Cerebellar nuclear complex (tissue), 1 donor: ENCODE results near the gene ZCCHC7.

ENCODE experiments used
- DNase-seq, 2 experiments: peaks; one replicate each; lab custom pipeline; 2025; lab: John Stamatoyannopoulos, UW

The ZCCHC7 gene

GRCh38 chr9:37209431-37210386, 89.3 kb downstream of the ZCCHC7 start:
- no peak for DNase-seq

DNA sequence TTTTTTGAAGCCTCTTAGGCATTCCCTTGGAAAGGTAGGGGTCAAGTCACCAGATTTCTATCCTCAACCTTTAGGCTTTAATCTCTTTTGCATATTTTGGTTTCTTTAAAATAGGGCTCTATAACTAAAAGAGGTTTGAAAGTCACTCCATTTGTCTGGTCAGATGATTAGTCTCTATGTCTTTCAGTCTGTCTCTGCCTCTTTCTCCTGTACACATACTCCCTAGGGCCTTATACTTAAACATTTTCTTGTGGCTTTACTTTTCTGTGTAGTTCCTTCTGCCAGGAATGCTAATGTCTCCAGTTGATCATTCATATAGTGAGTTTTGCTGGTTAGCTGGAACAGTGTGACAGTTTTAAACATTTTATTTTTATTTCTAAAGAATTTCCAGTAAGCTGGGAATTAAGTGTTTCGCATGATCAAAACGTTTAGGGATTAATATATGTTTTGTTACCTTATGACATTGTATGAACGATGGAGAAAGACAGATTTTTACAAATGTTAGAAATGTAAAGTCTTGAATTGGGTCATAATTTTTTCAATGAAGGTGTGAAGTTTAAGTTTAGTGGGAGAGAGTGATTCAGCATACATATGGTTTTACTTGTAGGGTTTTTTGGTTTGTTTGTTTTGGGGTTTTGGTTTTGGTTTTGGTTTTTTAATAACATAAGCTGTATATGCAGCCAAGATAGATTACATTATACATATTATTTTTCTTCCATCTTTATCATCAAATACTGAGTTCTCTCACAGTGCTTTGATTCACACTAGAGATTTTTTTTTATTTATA, 90.6 kb downstream of the ZCCHC7 start:
- DNase-seq = no peak

DNA sequence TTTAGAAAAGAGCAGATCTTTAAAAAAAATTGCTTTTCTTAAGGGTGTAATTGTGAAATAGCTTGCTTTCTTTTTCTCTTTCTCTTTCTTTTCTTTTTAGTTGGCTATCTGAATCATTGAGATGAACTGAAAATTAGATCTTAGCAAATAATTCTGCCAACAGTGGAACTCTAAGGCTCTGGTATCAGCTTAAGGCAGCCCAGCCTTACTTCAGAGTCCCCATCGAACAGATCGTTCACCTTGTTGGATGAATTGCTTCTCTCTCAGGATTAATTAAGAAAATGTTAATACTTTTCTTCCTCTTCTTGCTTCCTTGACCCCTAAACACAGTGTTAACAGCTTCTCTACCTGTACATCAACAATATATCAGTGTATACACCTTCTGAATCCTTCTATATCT, 92.1 kb downstream of the ZCCHC7 start:
- no peak for DNase-seq

GRCh38 chr9:37215381-37215780, 95.0 kb downstream of the ZCCHC7 start:
- no peak for DNase-seq

- DNase-seq = no peak
Measured at GRCh38 chr9:37215830-37216229, 95.5 kb downstream of the ZCCHC7 start.

- DNase-seq = no peak
Measured at GRCh38 chr9:37217161-37217560, 96.8 kb downstream of the ZCCHC7 start.

- no peak for DNase-seq
Measured at GRCh38 chr9:37218800-37219425, 98.5 kb downstream of the ZCCHC7 start.

DNA sequence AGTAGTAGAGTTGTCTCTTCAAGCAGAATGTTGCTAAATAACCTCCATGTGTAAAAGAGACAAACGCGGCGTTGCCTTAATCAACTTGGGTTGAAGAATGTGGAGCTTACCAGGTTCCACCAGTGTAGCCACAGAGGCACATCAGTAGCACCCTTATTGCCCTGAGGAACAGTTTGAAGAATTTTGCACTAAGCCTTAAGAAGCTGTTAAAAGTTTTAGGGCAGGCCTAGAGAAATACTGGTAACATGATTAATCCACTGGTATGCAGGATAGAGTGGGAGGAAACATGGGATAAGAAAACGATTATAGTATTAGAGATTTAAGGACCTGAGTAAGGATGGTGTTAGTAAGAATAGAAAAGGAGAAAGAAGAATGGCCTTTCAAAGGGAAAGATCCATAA, 100.6 kb downstream of the ZCCHC7 start:
- no peak for DNase-seq

GRCh38 chr9:37221489-37222106, 101.2 kb downstream of the ZCCHC7 start:
- no peak for DNase-seq

GRCh38 chr9:37229455-37229854, 109.1 kb downstream of the ZCCHC7 start:
- no peak for DNase-seq

- no peak for DNase-seq
Measured at GRCh38 chr9:37229882-37230482, 109.6 kb downstream of the ZCCHC7 start.

GRCh38 chr9:37236822-37237221, 116.4 kb downstream of the ZCCHC7 start:
- DNase-seq = no peak

GRCh38 chr9:37238122-37238521, 117.7 kb downstream of the ZCCHC7 start:
- DNase-seq = no peak

- no peak for DNase-seq
Measured at GRCh38 chr9:37239224-37239859, 119.0 kb downstream of the ZCCHC7 start.

- DNase-seq = no peak
Measured at GRCh38 chr9:37239921-37240320, 119.5 kb downstream of the ZCCHC7 start.

DNA sequence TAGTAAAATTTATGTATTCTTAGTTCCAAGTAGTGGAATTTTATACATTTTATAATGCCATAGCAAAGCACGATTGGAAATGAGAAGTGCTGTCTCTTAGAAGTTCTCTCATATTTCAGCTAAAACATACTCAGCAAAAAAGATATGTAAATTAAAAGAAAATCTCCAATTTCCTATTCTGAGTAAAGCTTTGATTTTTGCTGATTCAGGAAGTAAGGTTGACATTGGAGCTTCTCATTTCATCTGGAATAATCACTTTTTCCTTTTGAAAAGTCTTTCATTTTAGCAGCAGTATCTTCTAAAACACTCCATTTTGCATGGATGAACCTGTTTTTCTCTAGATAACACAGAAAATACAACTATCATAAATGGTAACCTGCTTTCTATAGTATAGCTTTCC, 121.0 kb downstream of the ZCCHC7 start:
- no peak for DNase-seq

- DNase-seq = no peak
Measured at GRCh38 chr9:37242089-37242488, 121.7 kb downstream of the ZCCHC7 start.

- no peak for DNase-seq
Measured at GRCh38 chr9:37243588-37244345, 123.4 kb downstream of the ZCCHC7 start.

GRCh38 chr9:37246826-37247225, 126.5 kb downstream of the ZCCHC7 start:
- no peak for DNase-seq

GRCh38 chr9:37248651-37249163, 128.3 kb downstream of the ZCCHC7 start:
- no peak for DNase-seq
